ENCODE results near the gene LOXL4.

GRCh38 chr10:98312822-98313221, 44.8 kb upstream of the LOXL4 start:
- TF ChIP-seq CTCF (conservative IDR thresholded peaks at IDR 0.05 in 1 of 2, IDR thresholded peaks at IDR 0.05 in 1 of 2; ENCODE audit: extremely low read depth in 1 of 2, insufficient read depth in 1 of 2, low read depth in 1 of 2, low read length in 2 of 2) = no peak
- TF ChIP-seq EZH2 (IDR thresholded peaks at IDR 0.05; ENCODE audit: borderline replicate concordance, low read length) = no peak
